NCI-H748 (cell line): ENCODE data around the gene DISC1.
"Not testable (repeated sequence)": the region's sequence is repeated elsewhere in the genome, so short reads cannot be mapped to it uniquely, and the experiment has no call there.

Experiments used
- DNase-seq: peaks from one replicate; lab custom pipeline; 2025; ENCODE audit not compliant: unreplicated experiment; lab: John Stamatoyannopoulos, UW

DISC1 gene

GRCh38 chr1:231634323-231635013 lies 7.9 kb downstream of the DISC1 start:
- DNase-seq = no peak

GRCh38 chr1:231636157-231636556 lies 9.6 kb downstream of the DISC1 start:
- no peak for DNase-seq

GRCh38 chr1:231636922-231637321 lies 10.3 kb downstream of the DISC1 start:
- DNase-seq = not testable (repeated sequence)

GRCh38 chr1:231638647-231639046 lies 12.1 kb downstream of the DISC1 start:
- DNase-seq = no peak

GRCh38 chr1:231639819-231640218 lies 13.2 kb downstream of the DISC1 start:
- no peak for DNase-seq

GRCh38 chr1:231641444-231641843 lies 14.9 kb downstream of the DISC1 start:
- DNase-seq = not testable (repeated sequence)

GRCh38 chr1:231642061-231642460 lies 15.5 kb downstream of the DISC1 start:
- DNase-seq = not testable (repeated sequence)

GRCh38 chr1:231642618-231643017 lies 16.0 kb downstream of the DISC1 start:
- no peak for DNase-seq

- peak; percentile 17 for DNase-seq
Observed at GRCh38 chr1:231643071-231643934, 16.7 kb downstream of the DISC1 start.

GRCh38 chr1:231643935-231644237 lies 17.3 kb downstream of the DISC1 start:
- no peak for DNase-seq

- not testable (repeated sequence) for DNase-seq
Observed at GRCh38 chr1:231645634-231646033, 19.0 kb downstream of the DISC1 start.

GRCh38 chr1:231646165-231646564 lies 19.6 kb downstream of the DISC1 start:
- not testable (repeated sequence) for DNase-seq

GRCh38 chr1:231651621-231652260 lies 25.2 kb downstream of the DISC1 start:
- DNase-seq = peak; percentile 83

GRCh38 chr1:231653632-231654031 lies 27.0 kb downstream of the DISC1 start:
- DNase-seq = no peak

- DNase-seq = no peak
Observed at GRCh38 chr1:231656741-231657140, 30.2 kb downstream of the DISC1 start.

- not testable (repeated sequence) for DNase-seq
Observed at GRCh38 chr1:231658223-231658622, 31.6 kb downstream of the DISC1 start.

GRCh38 chr1:231660198-231660597 lies 33.6 kb downstream of the DISC1 start:
- no peak for DNase-seq

GRCh38 chr1:231663211-231663792 lies 36.7 kb downstream of the DISC1 start:
- no peak for DNase-seq

GRCh38 chr1:231665101-231665500 lies 38.5 kb downstream of the DISC1 start:
- DNase-seq = no peak

GRCh38 chr1:231665726-231666125 lies 39.1 kb downstream of the DISC1 start:
- DNase-seq = no peak

GRCh38 chr1:231666220-231666936 lies 39.8 kb downstream of the DISC1 start:
- no peak for DNase-seq
